RCC 7860 (cell line): ENCODE measurements around the gene OR4D9.
"Not testable (repeated sequence)": the region's sequence is repeated elsewhere in the genome, so short reads cannot be mapped to it uniquely, and the experiment has no call there.

Experiments
- DNase-seq: peaks from one replicate; pipeline ENCODE4 v3.0.0-alpha.2; 2015; ENCODE audit warnings: low spot score
- FAIRE-seq: peaks from 2 replicates; lab custom pipeline; 2012; peaks lifted over from hg19 to GRCh38; lab: Jason Lieb, UNC

Gene OR4D9

DNA sequence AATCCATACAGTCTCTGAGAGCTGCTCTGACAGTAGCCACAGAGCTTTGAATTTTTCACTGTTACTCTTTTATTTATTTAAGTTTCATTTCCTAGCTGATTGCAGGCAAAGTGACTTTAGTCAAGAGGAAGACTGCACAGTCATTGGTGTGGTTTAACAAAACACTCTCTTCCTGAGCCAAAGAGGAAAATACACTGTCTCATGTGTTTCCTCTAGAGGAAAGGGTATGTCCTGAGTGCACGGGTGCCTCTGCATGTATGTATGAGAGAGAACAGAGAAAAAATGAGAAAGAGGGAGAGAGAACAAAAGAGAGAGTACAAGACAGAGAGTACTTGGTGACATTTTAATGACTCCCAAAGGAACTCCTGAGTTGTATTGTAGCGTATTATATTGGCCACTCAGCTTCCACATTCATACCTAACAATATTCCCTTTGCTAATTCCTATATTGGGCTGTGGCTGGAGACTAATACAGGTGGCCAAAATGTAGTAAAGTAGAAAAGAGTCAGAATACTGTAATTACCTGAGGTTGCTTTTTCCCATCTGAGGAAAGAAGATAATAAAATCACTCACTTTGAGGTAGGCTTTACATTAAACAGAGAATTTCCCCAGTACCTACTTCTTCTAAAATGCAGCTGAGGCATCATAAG, at the start of gene OR4D9:
TSS of gene OR4D9 (plus strand) at position 599 of the 649 bp plus-strand sequence. CDS start 3,374 bp downstream, outside the sequence.
- no peak for FAIRE-seq
- no peak for DNase-seq

GRCh38 chr11:59463190-59463641, 48.1 kb upstream of the OR4D9 start:
- no peak for DNase-seq

DNA sequence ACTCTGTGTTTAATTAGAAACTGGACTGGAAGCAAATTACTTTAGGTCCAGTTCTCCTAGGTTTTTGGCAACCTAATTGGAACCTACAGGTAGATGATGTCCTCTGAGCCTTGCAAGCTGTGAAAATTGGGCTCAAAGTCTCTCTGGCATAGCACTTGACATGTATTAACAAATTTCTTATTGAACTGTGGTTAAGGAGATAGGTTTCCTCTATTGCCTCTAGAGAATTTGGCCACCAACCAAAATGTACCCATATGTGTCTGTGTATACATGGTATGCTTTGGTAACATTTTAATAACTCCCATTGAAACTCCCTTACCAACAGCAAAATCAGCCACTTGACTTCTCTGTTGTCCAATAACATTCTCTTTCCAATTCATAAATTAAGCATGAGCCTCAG, 38.3 kb upstream of the OR4D9 start, which contains the start of gene OR4D10:
TSS of gene OR4D10 (plus strand) at position 301 of the 400 bp plus-strand sequence. CDS start 4,115 bp downstream, outside the sequence.
- no peak for FAIRE-seq
- DNase-seq: no peak

More at GRCh38 chr11:59463190-59463641, 48.1 kb upstream of the OR4D9 start:
- FAIRE-seq: no peak

DNA sequence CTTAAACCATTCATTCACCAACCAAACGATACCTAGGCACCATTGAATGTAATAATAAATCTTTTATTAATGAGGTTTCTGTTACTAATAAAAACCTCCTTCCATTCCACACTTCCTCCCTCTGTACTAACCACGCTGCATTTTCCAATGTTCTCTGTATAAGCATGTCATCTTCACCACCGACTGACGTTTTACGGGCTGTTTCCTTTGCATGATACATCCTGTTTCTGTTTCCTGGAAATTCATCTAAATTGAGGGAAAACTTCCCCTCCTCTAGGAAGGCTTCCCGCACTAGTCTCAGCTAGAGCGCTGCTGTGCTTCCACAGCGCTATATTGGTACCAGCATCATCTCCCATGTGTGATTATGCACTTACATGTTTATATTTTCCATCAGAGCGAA, 36.2 kb upstream of the OR4D9 start:
- DNase-seq: no peak
- no peak for FAIRE-seq

DNA sequence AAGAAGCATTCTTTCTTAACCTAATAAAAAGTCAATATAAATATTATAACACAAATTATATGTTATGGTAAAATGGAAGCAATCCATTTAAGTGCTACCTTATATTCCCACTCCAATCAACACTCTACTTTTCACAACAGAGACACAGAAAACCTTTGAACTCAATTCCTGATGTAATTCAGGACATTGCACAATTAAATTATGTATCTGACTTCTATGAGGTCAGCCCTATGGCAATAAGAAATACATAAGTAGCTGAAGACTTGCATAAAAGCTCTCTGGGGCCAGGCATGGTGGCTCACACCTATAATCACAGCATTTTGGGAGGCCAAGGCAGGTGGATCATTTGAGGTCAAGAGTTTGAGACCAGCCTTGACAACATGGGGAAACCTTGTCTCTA, 31.4 kb upstream of the OR4D9 start:
- FAIRE-seq: no peak

GRCh38 chr11:59480359-59480758, 31.0 kb upstream of the OR4D9 start:
- DNase-seq (no peak), FAIRE-seq (no peak)

More for the DNA sequence above, 31.4 kb upstream of the OR4D9 start:
- DNase-seq: no peak

GRCh38 chr11:59501931-59502330, 9.4 kb upstream of the OR4D9 start:
- FAIRE-seq: no peak
- no peak for DNase-seq

- FAIRE-seq: no peak
- no peak for DNase-seq
These were observed 8.1 kb upstream of the OR4D9 start, which contains the start of gene OR4D11 for GRCh38 chr11:59503276-59503675. OR4D11 (plus strand) TSS chr11:59503576; CDS start chr11:59503576, 0 bp downstream.

GRCh38 chr11:59511675-59512074, 336 bp downstream of the OR4D9 start:
- FAIRE-seq: no peak
- no peak for DNase-seq

GRCh38 chr11:59520139-59520538, 8.8 kb downstream of the OR4D9 start:
- not testable (repeated sequence) for FAIRE-seq, DNase-seq

- FAIRE-seq: no peak
These were observed 9.4 kb downstream of the OR4D9 start for GRCh38 chr11:59520741-59521140.

DNA sequence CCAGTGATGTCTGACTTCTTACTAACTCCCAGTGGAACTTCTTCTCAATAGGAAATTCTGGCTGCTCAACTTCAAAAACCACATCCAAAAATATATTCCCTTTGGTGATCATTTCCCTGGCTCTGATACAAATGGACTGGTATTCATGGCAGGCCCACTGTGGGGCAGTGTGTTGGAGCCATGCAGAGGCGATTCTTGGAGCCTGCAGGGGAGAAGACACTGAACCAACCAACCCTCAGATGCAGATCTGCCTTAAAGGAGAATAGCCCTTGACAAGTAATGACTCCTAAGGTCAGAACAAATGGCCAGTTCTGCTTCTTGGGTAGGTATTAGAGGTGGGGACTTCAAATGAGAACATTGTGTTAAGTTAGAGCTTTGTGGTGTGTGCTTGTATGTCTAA, 12.2 kb downstream of the OR4D9 start:
- no peak for FAIRE-seq

More at GRCh38 chr11:59520741-59521140, 9.4 kb downstream of the OR4D9 start:
- DNase-seq: no peak

DNA sequence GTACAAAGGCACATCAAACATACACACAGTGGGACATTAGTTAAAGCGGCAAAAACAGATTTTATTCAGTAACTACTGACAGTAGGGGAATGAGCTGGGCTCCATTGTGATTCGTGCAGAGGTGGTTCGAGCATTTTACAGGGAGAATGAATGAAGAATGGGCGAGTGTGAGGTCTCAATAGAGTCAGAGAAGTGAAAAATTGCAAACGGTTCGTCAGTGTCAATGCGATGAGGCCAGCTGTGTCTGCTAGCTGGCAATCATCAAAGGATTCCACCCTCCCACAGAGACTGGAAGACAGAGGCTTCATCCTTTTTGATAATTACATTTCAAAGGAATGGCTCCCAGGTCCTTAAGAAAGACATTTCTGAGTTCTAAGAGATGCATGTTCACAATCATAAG, 17.4 kb downstream of the OR4D9 start:
- no peak for FAIRE-seq
- DNase-seq: no peak

More for the DNA sequence above, 12.2 kb downstream of the OR4D9 start:
- no peak for DNase-seq

GRCh38 chr11:59532620-59533019, 21.3 kb downstream of the OR4D9 start:
- DNase-seq: no peak
- FAIRE-seq: no peak

GRCh38 chr11:59534676-59535075, 23.3 kb downstream of the OR4D9 start:
- FAIRE-seq: no peak
- no peak for DNase-seq

DNA sequence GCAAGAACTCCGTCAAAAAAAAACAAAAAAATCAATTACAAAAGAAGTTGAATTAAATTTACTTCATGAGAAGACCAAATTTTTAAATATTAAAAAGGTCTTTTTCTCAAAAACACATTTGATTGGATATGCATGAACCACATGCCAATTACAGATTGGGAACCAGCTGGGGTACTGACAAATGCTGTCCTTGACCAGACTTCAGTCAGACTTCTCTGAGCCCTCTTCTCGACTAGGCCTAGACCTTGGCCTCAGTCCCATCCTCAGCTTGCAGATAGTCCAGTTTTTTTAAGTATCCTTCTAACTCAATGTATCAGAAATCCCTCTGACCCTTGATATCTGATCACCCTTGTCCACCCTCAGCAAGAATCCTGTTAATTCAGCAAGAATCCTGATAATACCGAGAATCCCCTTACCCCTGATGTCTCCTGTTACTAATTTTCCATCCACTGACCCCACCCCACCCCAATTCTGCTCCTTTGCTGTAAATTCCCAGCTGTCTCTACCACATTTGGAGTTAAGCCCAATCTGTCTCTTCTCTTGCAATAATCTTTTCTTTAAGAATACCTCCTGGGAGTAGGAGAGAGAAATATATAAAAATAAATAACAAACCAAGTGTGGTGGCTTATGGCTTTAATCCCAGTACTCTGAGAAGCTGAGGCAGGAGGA, 30.9 kb downstream of the OR4D9 start:
- FAIRE-seq: no peak
- DNase-seq: no peak

DNA sequence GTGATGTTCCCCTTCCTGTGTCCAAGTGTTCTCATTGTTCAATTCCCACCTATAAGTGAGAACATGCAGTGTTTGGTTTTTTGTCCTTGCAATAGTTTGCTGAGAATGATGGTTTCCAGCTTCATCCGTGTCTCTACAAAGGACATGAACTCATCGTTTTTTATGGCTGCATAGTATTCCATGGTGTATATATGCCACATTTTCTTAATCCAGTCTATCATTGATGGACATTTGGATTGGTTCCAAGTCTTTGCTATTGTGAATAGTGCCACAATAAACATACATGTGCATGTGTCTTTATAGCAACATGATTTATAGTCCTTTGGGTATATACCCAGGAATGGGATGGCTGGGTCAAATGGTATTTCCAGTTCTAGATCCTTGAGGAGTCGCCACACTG, 32.4 kb downstream of the OR4D9 start:
- not testable (repeated sequence) for FAIRE-seq, DNase-seq

- FAIRE-seq: no peak
- no peak for DNase-seq
These were observed 33.5 kb downstream of the OR4D9 start for GRCh38 chr11:59544869-59545178.

- no peak for FAIRE-seq
- no peak for DNase-seq
These were observed 34.1 kb downstream of the OR4D9 start for GRCh38 chr11:59545179-59546020.

GRCh38 chr11:59547605-59548308, 36.4 kb downstream of the OR4D9 start:
- not testable (repeated sequence) for FAIRE-seq

GRCh38 chr11:59548309-59548656, 36.9 kb downstream of the OR4D9 start:
- FAIRE-seq: no peak

More at GRCh38 chr11:59547605-59548308, 36.4 kb downstream of the OR4D9 start:
- not testable (repeated sequence) for DNase-seq

More at GRCh38 chr11:59548309-59548656, 36.9 kb downstream of the OR4D9 start:
- DNase-seq: no peak
